ENCODE results near the gene FRMD5.
A peak's percentile ranks its signal among the peaks of the same experiment; 100 is the strongest.

The FRMD5 gene

DNA sequence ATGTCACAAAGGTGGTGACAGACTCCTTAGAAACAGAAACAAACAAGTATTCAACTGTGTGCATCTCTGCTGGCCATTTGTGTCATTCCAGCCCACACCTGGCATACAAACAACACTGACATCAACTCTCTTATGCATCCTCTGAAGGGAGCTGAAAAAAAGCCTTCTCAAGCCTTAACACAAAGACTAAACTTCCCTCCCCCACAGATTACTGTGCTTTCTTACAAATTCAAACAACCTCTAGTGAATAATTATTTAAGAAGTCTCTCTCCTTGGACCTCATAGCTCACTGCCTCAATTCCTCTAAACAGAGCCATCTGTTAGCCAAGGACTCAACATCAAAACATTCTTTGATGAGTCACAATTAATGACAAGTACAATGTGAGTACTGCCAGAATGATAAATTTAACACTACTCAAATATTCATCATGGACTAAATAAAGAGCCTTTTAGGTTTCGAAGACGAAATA, 236.2 kb downstream of the FRMD5 start:
- DNase-seq = no peak

DNA sequence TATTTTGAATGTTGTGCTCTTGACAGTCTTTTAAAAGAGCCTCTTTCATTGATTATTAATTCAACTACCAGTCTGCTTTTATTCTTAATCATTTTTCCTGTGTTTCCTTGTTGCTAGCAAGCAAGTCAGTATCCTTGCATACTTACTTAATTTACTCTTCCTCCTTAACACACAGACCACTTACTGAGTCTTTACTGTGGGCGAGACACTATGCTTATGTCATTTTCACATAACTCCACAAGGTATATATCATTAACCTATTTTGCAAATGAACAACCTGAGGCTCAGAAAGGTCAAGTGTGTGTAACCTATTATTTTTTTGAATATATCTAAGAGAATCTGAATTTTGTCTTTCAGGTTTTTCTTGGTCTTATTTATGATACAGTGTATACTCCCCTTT, 237.3 kb downstream of the FRMD5 start:
- DNase-seq = no peak

- DNase-seq = no peak
Observed at GRCh38 chr15:43955140-43955539, 239.9 kb downstream of the FRMD5 start.

GRCh38 chr15:43954181-43954621, 240.9 kb downstream of the FRMD5 start:
- DNase-seq = peak; percentile 17

- DNase-seq = no peak
Observed at GRCh38 chr15:43953402-43953801, 241.7 kb downstream of the FRMD5 start.

- DNase-seq = no peak
Observed at GRCh38 chr15:43950531-43950930, 244.5 kb downstream of the FRMD5 start.

- no peak for DNase-seq
Observed at GRCh38 chr15:43948691-43949325, 246.3 kb downstream of the FRMD5 start.

DNA sequence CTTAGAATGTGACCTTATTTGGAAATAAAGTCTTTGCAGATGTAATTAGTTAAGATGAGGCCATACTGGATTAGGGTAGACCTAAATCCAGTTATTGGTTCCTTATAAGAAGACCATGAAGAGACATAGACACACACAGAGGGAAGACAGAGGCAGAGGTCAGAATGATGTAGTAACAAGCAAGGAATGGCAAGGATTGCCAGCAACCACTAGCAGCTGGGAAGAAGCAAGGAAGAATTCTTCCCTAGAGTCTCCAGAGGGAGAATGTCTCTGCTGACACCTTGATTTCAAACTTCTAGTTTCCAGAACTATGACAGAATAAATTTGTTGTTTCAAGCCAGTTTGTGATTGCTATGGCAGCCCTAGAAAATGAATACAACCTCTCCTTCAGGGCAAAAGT, 251.6 kb downstream of the FRMD5 start:
- no peak for DNase-seq

- no peak for DNase-seq
Observed at GRCh38 chr15:43942194-43942593, 252.9 kb downstream of the FRMD5 start.

GRCh38 chr15:43941555-43941954, 253.5 kb downstream of the FRMD5 start:
- DNase-seq = no peak

GRCh38 chr15:43941071-43941470, 254.0 kb downstream of the FRMD5 start:
- DNase-seq = no peak

DNA sequence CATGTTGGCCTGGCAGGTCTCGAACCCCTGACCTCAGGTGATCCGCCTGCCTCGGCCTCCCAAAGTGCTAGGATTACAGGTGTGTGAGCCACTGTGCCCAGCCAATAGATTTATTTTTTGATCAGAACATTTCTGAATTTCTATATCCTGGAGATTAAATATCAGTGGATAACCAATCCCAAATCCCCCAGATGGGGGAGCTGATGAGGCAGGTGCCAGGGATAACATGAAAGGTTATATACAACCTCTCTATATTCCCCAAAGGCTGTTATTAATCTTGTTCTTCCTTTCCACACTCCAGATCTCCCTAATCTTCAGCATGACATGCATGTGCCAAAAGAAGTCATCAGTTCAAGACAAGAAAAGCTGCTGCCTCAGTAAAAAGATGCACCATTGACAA, 256.0 kb downstream of the FRMD5 start:
- DNase-seq = no peak

DNA sequence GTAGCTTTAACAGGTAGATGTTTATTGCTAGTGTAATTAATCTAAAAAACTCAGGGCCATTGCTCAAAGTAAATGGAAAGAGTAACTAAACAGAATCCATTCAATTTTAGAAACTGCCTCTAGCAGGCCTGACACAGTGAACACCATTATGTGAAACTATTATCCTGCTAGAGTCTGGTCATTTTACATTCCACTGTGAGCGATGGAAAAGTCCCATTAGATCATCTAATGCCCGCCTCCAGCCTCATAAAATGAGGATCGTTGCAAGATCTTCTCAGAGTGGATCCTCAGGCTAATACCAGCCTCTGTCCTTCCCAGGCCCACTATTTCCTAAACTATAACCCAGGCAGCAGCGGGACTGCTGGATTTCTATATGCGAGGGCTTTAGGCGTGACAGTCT, 260.6 kb downstream of the FRMD5 start:
- DNase-seq = no peak

GRCh38 chr15:43932907-43933306, 262.2 kb downstream of the FRMD5 start:
- no peak for DNase-seq

GRCh38 chr15:43931790-43932435, 263.2 kb downstream of the FRMD5 start:
- DNase-seq = no peak

DNA sequence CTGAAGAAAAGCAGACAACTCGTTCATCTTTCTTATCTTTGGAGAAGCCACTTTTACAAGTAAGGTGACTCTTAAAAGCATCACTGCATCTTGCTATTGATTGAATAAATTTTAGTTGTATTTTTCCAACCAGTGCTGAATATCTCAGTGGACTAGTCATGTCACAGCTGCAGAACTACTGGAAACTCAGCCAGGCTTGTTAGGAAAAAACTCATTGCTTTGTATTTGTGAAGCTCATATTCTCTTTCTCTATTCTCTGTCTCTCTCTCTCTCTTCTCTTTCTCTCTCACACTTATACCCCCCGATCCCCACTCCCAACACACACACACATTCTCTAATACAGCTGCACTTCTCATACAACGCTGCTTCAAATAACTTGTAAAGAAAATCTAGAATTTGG, 264.0 kb downstream of the FRMD5 start:
- DNase-seq = no peak

- no peak for DNase-seq
Observed at GRCh38 chr15:43930556-43930955, 264.5 kb downstream of the FRMD5 start.

GRCh38 chr15:43930079-43930478, 265.0 kb downstream of the FRMD5 start:
- DNase-seq = no peak

DNA sequence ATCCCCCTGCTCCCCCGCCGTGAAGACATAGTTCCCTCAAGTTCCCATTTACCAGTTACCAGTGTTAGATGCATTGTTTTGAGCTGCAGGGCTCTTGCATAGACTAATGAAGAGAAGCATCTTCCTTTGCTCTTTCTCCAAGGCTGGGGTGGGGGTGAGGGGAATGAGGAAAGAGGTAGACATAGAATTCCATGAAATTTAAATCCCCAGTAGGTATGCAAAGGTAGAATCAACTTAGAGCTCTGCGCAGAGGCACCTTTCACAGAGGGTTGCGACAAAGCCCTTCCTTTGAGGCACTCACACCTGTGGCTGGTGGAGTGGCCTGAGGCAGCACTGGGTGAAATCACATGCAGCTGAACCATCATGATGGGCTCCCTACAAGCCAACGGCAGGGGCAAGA, 266.9 kb downstream of the FRMD5 start:
- DNase-seq = no peak

GRCh38 chr15:43927203-43927602, 267.9 kb downstream of the FRMD5 start:
- no peak for DNase-seq

GRCh38 chr15:43923553-43923952, 271.5 kb downstream of the FRMD5 start:
- DNase-seq = no peak

DNA sequence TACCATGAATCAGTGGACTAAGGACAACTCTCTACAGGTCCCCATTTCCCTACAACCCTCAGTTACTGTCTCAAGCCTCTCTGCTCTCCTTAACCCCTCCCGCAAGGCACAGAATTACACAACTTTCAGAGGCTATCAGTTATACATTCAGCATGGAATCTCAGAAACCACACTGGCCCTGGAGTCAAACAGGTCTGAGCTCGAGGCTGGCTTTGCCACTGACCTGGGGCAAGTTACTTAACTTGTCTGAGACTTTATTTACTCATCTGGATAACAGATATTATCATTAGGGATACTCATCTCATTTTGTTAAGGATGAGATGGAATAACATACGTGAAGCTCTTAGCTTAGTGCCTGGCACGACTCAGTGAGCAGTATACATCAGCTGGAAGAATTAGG, 273.1 kb downstream of the FRMD5 start:
- no peak for DNase-seq

- DNase-seq = no peak
Observed at GRCh38 chr15:43920815-43921214, 274.3 kb downstream of the FRMD5 start.

DNA sequence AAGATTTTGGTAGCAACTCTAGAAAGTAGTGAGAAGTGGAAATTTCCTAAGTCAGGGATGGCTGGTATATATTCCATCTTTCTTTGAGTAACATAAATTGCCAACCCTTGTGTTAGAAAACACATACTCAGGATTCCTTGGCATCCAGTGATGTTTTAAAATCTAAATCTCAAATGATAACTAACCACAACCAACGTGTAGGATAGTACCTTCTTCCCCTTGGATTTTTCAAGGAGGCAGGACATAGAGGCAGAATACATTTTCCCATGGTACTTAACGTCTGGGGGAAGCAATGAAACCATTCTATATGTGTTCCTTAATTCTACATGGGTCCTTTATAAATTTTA, 274.8 kb downstream of the FRMD5 start:
- no peak for DNase-seq
